Stomach (tissue), 4 donors: ENCODE results near the gene USP48.
"Not testable (repeated sequence)": the region's sequence is repeated elsewhere in the genome, so short reads cannot be mapped to it uniquely, and the experiment has no call there.

Source experiments
- EP300 ChIP-seq: sonication (generic); formaldehyde crosslinking; IDR thresholded peaks from one replicate; pipeline ENCODE4 v1.6.1; 2017; ENCODE audit warnings: antibody characterized with exemption
- POLR2A ChIP-seq, 4 donors: fragments of 450-650 bp; IDR thresholded peaks; one replicate each; pipeline ENCODE4 v1.6.1; 2016; ENCODE audit warnings: antibody characterized with exemption in 4 of 4, control low read depth in 2 of 4, mild to moderate bottlenecking in 1 of 4, moderate library complexity in 1 of 4
- POLR2AphosphoS5 ChIP-seq, 3 donors: sonication (generic); formaldehyde crosslinking; IDR thresholded peaks; one replicate each; pipeline ENCODE4 v1.6.1; 2016; ENCODE audit warnings: antibody characterized with exemption in 3 of 3
- TF ChIP-seq, protein P1 (sequence below), 7 experiments: fragments of 450-650 bp in 4 of 7; fragments of 200-600 bp in 3 of 7; sonication (generic) in 3 of 7; IDR thresholded peaks; one replicate each; pipeline ENCODE4 v1.5.1; 2016 to 2019; ENCODE audit warnings: antibody characterized with exemption in 7 of 7, control low read depth in 2 of 7, mild to moderate bottlenecking in 1 of 7

- TF ChIP-seq, protein P1, sequence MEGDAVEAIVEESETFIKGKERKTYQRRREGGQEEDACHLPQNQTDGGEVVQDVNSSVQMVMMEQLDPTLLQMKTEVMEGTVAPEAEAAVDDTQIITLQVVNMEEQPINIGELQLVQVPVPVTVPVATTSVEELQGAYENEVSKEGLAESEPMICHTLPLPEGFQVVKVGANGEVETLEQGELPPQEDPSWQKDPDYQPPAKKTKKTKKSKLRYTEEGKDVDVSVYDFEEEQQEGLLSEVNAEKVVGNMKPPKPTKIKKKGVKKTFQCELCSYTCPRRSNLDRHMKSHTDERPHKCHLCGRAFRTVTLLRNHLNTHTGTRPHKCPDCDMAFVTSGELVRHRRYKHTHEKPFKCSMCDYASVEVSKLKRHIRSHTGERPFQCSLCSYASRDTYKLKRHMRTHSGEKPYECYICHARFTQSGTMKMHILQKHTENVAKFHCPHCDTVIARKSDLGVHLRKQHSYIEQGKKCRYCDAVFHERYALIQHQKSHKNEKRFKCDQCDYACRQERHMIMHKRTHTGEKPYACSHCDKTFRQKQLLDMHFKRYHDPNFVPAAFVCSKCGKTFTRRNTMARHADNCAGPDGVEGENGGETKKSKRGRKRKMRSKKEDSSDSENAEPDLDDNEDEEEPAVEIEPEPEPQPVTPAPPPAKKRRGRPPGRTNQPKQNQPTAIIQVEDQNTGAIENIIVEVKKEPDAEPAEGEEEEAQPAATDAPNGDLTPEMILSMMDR (IDR thresholded peaks at IDR 0.05), result not testable (repeated sequence)
- TF ChIP-seq POLR2AphosphoS5 (IDR thresholded peaks at IDR 0.05); POLR2A (IDR thresholded peaks at IDR 0.05); EP300: not testable (repeated sequence)
Observed at GRCh38 chr1:21785764-21786163, 2.8 kb upstream of the USP48 start.
